ENCODE measurements around the gene SH3BP2. TPM values are rescaled to one million over a fixed set of nuclear protein-coding genes. Genes with fewer than 3 reads are reported as not detected.

Gene SH3BP2
- total RNA-seq, 1 donor from 2014 or later = 150 TPM

DNA sequence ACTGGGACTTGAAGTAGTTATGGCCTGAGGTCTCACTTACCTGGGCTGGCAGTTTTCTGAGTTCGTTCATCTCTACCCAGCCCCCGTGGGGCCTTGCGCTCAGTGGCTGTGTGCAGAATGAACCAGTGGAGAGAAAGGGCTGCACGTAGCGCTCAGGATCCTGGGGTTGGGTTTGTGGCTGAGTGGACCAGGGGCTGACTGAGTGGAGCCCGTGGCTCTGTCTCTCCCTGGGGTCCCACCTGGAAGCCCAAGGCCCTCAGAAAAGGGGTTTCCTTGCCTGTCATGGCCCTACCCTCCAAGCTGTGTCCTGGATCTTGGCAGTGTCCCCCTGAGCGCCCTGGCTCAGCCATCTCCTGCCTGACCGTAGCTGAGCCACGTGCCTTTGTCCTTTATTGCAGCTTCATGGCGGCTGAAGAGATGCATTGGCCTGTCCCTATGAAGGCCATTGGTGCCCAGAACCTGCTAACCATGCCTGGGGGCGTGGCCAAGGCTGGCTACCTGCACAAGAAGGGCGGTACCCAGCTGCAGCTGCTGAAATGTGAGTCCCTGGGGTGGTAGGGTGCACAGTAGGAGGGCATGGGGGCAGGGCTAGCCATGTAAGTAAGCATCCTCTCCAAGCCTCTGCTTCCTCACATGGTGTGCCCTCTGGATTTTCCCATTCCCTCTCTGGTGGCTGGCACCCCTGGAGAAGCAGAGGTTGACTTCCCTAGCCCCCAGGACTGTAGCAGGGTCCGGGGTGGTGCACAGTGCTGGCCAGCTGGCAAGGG lies 27.5 kb downstream of the SH3BP2 start:
- Mint-ChIP-seq H3K9me3 (ENCODE audit: unreplicated experiment) (no peaks in the 10 kb centered on the region), H3K4me3 (ENCODE audit: unreplicated experiment) (no peak overlapping the region), H3K27ac (ENCODE audit: unreplicated experiment) (no peak overlapping the region), H3K27me3 (ENCODE audit: unreplicated experiment) (peaks cover 14% of the 10 kb centered on the region), H3K36me3 (ENCODE audit: low read depth, unreplicated experiment) (peaks cover 24% of the 10 kb centered on the region), H3K4me1 (ENCODE audit: unreplicated experiment) (peaks cover 31% of the 10 kb centered on the region)
- no peak for DNase-seq (ENCODE audit: low spot score)
- TF ChIP-seq, protein P1, sequence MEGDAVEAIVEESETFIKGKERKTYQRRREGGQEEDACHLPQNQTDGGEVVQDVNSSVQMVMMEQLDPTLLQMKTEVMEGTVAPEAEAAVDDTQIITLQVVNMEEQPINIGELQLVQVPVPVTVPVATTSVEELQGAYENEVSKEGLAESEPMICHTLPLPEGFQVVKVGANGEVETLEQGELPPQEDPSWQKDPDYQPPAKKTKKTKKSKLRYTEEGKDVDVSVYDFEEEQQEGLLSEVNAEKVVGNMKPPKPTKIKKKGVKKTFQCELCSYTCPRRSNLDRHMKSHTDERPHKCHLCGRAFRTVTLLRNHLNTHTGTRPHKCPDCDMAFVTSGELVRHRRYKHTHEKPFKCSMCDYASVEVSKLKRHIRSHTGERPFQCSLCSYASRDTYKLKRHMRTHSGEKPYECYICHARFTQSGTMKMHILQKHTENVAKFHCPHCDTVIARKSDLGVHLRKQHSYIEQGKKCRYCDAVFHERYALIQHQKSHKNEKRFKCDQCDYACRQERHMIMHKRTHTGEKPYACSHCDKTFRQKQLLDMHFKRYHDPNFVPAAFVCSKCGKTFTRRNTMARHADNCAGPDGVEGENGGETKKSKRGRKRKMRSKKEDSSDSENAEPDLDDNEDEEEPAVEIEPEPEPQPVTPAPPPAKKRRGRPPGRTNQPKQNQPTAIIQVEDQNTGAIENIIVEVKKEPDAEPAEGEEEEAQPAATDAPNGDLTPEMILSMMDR (IDR thresholded peaks at IDR 0.05; ENCODE audit: unreplicated experiment) = no peak

DNA sequence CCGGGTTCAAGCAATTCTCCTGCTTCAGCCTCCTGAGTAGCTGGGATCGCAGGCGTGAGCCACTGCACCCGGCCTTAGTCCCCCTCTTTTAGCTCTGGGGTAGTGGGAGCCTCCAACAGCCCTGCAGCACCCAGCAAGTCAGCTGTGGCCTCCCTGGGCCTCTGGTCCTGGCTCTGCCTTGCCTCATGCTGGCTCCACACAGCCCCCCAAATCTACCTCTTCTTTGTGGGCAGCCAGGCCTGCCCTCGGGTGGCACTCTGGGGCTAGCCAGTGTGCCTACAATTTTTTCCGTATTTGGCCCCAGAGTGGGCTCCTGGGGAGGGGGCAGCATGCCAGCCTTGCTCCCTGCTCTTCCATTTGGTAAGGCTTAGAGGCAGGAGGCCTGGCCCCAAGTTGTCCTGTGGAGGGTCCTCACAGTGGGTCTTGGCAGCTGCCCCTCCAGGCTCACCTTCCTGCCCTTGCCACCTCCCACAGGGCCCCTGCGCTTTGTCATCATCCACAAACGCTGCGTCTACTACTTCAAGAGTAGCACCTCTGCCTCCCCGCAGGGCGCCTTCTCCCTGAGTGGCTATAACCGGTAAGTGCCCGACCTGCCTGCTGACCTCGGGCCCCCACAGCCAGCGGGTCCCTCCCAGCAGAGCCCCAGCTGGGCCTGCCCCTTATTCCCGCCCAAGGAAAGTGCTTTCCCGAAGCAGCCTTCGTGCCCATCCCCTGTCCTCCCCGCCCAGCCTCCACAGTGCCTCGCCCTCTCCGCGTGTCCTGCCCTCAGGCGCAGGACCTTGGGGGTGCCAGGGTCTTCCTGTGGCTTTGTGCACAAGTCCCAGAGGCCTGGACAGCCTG lies 29.8 kb downstream of the SH3BP2 start:
- no peak for DNase-seq (ENCODE audit: low spot score)
- TF ChIP-seq, protein P1 (IDR thresholded peaks at IDR 0.05; ENCODE audit: unreplicated experiment) = no peak
- peaks cover 23% of the 10 kb centered on the region for H3K4me1 Mint-ChIP-seq (ENCODE audit: unreplicated experiment)
- H3K27me3 Mint-ChIP-seq (ENCODE audit: unreplicated experiment) = peaks cover 18% of the 10 kb centered on the region
- peak overlapping the region; percentile 24 for H3K4me3 Mint-ChIP-seq (ENCODE audit: unreplicated experiment)
- no peak overlapping the region for H3K27ac Mint-ChIP-seq (ENCODE audit: unreplicated experiment)
- H3K36me3 Mint-ChIP-seq (ENCODE audit: low read depth, unreplicated experiment) = peaks cover 28% of the 10 kb centered on the region
- H3K9me3 Mint-ChIP-seq (ENCODE audit: unreplicated experiment) = no peaks in the 10 kb centered on the region

DNA sequence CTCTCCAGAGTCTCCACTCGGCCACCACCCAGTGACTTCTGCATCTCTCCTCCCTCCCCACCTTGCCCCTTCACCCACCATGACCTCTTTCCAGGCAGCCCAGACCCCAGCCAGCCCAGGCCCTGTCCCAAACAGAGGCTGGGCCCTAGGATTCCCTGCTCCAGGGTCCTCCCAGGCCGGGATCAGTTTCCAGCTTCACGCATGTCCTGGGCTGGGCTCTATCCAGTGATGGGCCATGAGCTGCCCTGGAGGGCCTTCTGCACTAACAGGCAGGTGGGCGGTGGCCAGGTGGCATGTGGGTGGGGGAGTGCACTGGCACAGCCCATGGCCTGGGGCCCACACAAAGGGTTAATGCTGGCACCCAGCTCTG lies 30.4 kb downstream of the SH3BP2 start:
- Mint-ChIP-seq H3K36me3 (ENCODE audit: low read depth, unreplicated experiment) (peaks cover 31% of the 10 kb centered on the region), H3K4me3 (ENCODE audit: unreplicated experiment) (no peak overlapping the region), H3K27ac (ENCODE audit: unreplicated experiment) (no peak overlapping the region), H3K27me3 (ENCODE audit: unreplicated experiment) (peaks cover 18% of the 10 kb centered on the region), H3K4me1 (ENCODE audit: unreplicated experiment) (peaks cover 23% of the 10 kb centered on the region), H3K9me3 (ENCODE audit: unreplicated experiment) (no peaks in the 10 kb centered on the region)
- no peak for DNase-seq (ENCODE audit: low spot score)
- TF ChIP-seq, protein P1 (IDR thresholded peaks at IDR 0.05; ENCODE audit: unreplicated experiment) = no peak

DNA sequence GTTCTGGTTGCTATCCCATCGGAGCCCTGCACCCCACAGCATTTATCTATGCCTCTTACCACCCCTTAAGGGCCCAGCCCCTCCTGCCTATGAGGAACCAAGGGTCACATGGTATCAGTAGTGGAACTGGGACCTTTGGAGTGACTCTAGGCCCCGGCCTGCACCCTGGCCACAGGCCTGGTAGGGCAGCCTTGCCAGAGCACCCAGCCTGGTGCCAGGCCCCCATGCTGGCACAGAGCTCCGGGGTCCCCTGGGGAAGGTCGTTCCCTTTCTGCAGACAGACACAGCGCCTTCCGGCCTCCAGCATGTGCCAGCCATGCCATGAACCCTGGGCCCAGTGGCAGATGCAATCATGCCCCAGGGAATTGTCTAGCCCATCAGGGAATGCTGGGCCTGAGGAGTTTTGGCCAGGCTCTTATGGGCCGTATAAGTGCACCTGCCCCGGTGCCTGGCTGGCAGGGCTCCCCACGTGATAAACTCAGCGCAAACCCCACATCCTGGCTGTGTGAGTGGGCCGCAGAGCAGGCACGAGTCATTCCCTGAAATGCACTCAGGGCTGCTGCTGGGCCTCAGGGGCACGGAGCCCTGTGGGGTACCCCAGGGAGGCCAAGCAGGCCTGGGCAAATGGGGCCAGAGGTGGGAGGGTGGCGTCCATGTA lies 30.9 kb downstream of the SH3BP2 start:
- Mint-ChIP-seq H3K4me3 (ENCODE audit: unreplicated experiment) (no peak overlapping the region), H3K9me3 (ENCODE audit: unreplicated experiment) (no peaks in the 10 kb centered on the region), H3K27me3 (ENCODE audit: unreplicated experiment) (peaks cover 22% of the 10 kb centered on the region), H3K27ac (ENCODE audit: unreplicated experiment) (no peak overlapping the region), H3K4me1 (ENCODE audit: unreplicated experiment) (peaks cover 23% of the 10 kb centered on the region), H3K36me3 (ENCODE audit: low read depth, unreplicated experiment) (peaks cover 36% of the 10 kb centered on the region)
- DNase-seq (ENCODE audit: low spot score) = no peak
- TF ChIP-seq, protein P1 (IDR thresholded peaks at IDR 0.05; ENCODE audit: unreplicated experiment) = no peak
